GM19395 (cell line): ENCODE results near the gene TMA16.
A peak's percentile ranks its signal among the peaks of the same experiment; 100 is the strongest.
"Not testable (repeated sequence)": the region's sequence is repeated elsewhere in the genome, so short reads cannot be mapped to it uniquely, and the experiment has no call there.

Experiments
- ATAC-seq: cut with Tn5 transposase; IDR thresholded peaks from one replicate; pipeline ENCODE4 v1.9.1; 2021; ENCODE audit warnings: mild to moderate bottlenecking, moderate library complexity; ENCODE audit not compliant: unreplicated experiment

Gene TMA16

DNA sequence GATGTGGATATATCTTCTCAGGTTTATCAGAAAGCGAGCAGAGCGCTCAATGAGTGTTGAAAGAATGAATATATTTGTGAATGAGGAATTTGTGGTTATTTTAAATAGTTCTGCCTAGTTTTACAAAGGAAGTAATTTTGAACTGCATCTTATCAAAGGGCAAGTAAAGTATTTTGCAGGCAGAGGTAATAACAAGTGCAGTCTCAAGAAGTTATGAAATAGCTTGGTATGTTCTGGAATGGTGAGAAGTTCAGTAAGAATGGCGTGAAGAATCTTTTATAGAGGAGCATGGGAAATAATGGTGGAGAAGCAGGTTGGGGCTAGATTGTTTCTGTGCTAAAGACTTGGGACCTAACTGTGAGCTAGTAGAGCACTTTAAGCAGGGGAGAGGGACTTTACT, 10.9 kb downstream of the TMA16 start:
- ATAC-seq = no peak

- no peak for ATAC-seq
These were observed 20.7 kb downstream of the TMA16 start for GRCh38 chr4:163515198-163515597.

GRCh38 chr4:163523791-163524365, 29.4 kb downstream of the TMA16 start:
- no peak for ATAC-seq

GRCh38 chr4:163525982-163526381, 31.5 kb downstream of the TMA16 start:
- ATAC-seq = no peak

DNA sequence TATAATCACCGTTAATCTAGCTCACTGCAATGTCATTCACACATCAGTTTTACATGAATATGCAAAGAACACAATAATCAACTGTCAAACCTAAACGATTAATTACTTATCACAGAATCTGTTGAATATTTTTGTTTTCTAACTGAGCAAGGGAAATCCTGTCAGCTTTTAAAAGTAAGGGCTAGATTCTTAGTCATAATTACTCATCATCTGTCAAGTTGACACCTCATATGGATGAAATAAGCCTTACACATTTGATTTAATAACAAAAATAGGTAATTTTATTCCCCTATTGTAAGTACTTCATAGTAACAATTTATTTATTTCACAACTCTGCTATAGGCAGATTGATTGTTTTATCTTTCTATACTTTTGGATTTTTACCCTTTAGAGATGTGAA, 32.7 kb downstream of the TMA16 start:
- ATAC-seq = no peak

DNA sequence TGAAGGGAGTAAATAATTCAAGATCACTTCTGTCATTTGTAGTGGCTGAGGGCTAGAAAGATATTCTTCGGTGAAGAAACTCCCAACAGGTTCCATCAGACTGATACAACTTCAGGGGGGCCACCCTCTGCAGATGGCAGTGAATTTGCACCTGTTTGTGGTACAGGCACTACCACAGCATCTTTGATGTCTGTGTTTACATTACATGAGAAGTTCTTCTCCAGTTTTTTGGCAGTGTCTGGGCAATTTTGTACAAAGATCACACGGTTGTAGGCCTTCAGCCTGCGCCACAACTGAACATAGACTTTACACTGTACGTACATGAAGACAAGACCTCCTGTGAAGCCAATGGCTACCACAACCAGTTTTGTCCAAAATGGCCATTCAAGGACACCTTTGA, 34.2 kb downstream of the TMA16 start:
- ATAC-seq = no peak

DNA sequence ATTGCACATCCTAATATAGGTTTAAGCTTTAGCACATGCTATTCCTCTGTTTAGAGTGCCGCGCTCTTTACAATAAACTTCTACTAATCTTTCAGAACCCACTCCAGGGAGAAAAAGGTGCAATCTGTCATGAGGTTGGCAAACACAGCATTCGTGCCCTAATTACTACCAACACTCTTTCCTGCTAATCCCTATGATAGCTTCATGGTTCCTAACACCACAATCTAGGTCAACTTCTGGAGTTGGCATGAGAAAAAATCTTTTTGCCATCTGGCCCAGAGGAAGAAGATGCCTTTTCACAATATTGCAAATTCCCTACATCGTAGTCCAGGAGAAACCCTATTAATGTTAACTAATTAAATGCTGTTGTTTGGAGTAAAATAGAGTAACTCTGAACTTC, 39.6 kb downstream of the TMA16 start:
- ATAC-seq = no peak

DNA sequence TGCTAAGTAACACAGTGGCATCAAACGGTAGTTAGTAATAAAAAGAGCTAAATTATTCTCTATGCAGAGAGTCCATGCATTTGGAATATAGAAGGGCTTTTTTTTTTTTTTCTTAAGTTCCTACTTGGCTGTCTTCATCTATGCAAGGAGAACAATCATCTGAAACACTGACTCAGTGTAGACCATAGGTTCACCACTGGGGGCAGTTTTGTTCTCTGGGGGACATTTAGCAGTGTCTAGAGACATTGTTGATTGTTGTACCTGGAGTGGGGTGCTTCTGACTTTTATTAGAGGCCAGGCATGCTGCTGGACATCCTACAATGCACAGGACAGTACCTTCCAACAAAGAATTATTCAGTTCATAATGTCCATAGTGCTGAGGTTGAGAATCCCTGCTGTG, 41.2 kb downstream of the TMA16 start:
- no peak for ATAC-seq

- no peak for ATAC-seq
These were observed 41.6 kb downstream of the TMA16 start for GRCh38 chr4:163536091-163536490.

GRCh38 chr4:163537114-163537513, 42.6 kb downstream of the TMA16 start:
- no peak for ATAC-seq

DNA sequence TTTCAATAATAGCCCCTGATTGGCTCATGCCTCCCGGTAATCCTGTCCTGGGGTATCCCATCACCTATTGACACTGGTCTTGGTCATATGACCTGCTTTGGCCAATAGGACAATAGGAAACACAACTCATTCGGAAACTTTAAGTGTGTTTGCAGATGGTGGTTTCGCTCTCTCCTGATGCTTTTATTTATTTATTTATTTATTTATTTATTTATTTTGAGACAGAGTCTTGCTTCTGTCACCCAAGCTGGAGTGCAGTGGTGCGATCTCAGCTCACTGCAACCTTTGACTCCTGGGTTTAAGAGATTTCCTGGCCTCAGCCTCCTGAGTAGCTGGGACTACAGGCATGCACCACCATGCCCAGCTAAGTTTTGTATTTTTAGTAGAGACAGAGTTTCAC, 44.3 kb downstream of the TMA16 start:
- not testable (repeated sequence) for ATAC-seq

- ATAC-seq = no peak
These were observed 46.0 kb downstream of the TMA16 start for GRCh38 chr4:163540448-163540847.

- no peak for ATAC-seq
These were observed 46.5 kb downstream of the TMA16 start for GRCh38 chr4:163540977-163541376.

GRCh38 chr4:163542275-163542674, 47.8 kb downstream of the TMA16 start:
- no peak for ATAC-seq

GRCh38 chr4:163544407-163545038, 50.0 kb downstream of the TMA16 start:
- ATAC-seq = peak; percentile 89

GRCh38 chr4:163548481-163549243, 54.2 kb downstream of the TMA16 start:
- ATAC-seq = peak; percentile 44

DNA sequence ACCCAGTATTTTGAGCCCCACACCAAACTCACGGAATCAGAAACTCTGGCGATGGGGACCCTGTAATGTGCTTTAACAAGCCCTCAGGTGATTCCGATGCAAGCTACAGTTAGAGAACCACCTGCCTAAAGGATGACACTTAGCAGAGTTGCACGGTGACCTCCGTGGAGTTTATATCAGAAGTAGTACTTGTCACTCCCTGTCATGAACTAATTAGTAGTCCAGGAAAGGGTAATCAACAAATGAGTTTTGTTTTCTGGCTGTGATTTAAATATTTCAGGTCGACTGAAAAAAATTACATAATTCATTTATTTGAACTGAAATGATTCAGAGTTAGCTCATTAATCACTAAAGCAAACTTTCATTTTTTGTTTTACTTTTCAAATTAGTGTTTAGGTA, 56.4 kb downstream of the TMA16 start:
- no peak for ATAC-seq

DNA sequence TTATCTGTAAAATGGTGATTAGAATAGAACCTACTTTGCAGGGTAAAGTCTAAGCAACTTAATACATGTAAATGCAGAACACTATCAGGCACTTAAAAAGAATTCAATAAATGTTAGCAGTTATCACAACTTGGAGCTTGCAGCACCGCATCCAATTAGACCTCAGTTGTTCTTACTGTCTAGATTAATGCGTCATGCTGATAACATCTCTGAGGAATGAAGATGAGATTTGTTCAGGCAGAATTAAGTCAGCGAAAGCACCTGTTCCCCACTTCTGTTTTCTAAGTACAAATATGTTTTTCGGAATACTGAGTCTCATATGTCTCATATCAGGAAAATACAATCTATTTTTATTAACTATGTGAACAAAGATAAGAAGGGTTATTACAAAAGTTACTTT, 58.7 kb downstream of the TMA16 start:
- ATAC-seq = no peak

GRCh38 chr4:163554870-163555465, 60.5 kb downstream of the TMA16 start:
- ATAC-seq = no peak

GRCh38 chr4:163556177-163556576, 61.7 kb downstream of the TMA16 start:
- peak; percentile 49 for ATAC-seq

GRCh38 chr4:163556650-163557391, 62.3 kb downstream of the TMA16 start:
- ATAC-seq = no peak
